HG02852 (cell line): ENCODE results near the gene OBP2B.
"Not testable (repeated sequence)": the region's sequence is repeated elsewhere in the genome, so short reads cannot be mapped to it uniquely, and the experiment has no call there.

ENCODE experiments used
- ATAC-seq: cut with Tn5 transposase; IDR thresholded peaks from one replicate; pipeline ENCODE4 v1.9.1; 2021; ENCODE audit warnings: mild to moderate bottlenecking, moderate library complexity; ENCODE audit not compliant: unreplicated experiment

The OBP2B gene

GRCh38 chr9:133169687-133170086 lies 39.4 kb downstream of the OBP2B start:
- not testable (repeated sequence) for ATAC-seq

GRCh38 chr9:133169102-133169501 lies 39.9 kb downstream of the OBP2B start:
- ATAC-seq: no peak

GRCh38 chr9:133168432-133168831 lies 40.6 kb downstream of the OBP2B start:
- no peak for ATAC-seq

GRCh38 chr9:133167769-133168168 lies 41.3 kb downstream of the OBP2B start:
- no peak for ATAC-seq

- ATAC-seq: no peak
Measured at GRCh38 chr9:133167096-133167730, 41.8 kb downstream of the OBP2B start.

- ATAC-seq: no peak
Measured at GRCh38 chr9:133166392-133166791, 42.7 kb downstream of the OBP2B start.

- ATAC-seq: no peak
Measured at GRCh38 chr9:133165452-133165730, 43.7 kb downstream of the OBP2B start.

GRCh38 chr9:133164191-133164590 lies 44.9 kb downstream of the OBP2B start:
- ATAC-seq: no peak

- ATAC-seq: no peak
Measured at GRCh38 chr9:133163504-133164172, 45.4 kb downstream of the OBP2B start, which contains the start of gene GBGT1. Gene GBGT1, minus strand, starts transcription at chr9:133163914. Its CDS starts 1,502 bp downstream, at chr9:133162412.

GRCh38 chr9:133162861-133163503 lies 46.1 kb downstream of the OBP2B start:
- no peak for ATAC-seq

- ATAC-seq: no peak
Measured at GRCh38 chr9:133161547-133161950, 47.5 kb downstream of the OBP2B start.

GRCh38 chr9:133160742-133161546 lies 48.1 kb downstream of the OBP2B start:
- no peak for ATAC-seq

GRCh38 chr9:133158695-133159094 lies 50.4 kb downstream of the OBP2B start:
- no peak for ATAC-seq
